ENCODE data around the gene EFEMP1. TPM values are rescaled to one million over a fixed set of nuclear protein-coding genes. Genes with fewer than 3 reads are reported as not detected.

The EFEMP1 gene
- total and polyA plus RNA-seq, 2 of the 13 experiments (the other 11 are each of a cell fraction or from before 2014, with no cell fraction given): not detected

GRCh38 chr2:55887901-55888624 is 35.5 kb downstream of the EFEMP1 start:
- no peaks in the 10 kb centered on the region for H4K20me1 ChIP-seq (ENCODE audit: insufficient read depth, low read length)
- ATAC-seq (no peak), FAIRE-seq (no peak), DNase-seq (ENCODE audit: low spot score) (no peak)
- H3K4me1 ChIP-seq (ENCODE audit: insufficient read depth, low read length): no peaks in the 10 kb centered on the region
- no peak overlapping the region for H3K4me3 ChIP-seq (replicated peaks in 1 of 3; ENCODE audit: insufficient read depth in 1 of 3, low read depth in 2 of 3, low read length in 3 of 3)
- 2% methylated on average over 7 of the region's 7 CpGs for WGBS (ENCODE audit: low lambda C conversion rate)
- H3K9me3 ChIP-seq (ENCODE audit: low read length): no peaks in the 10 kb centered on the region
- in situ Hi-C loops (cut with HindIII; ENCODE audit: extremely low pct_ligation_motif_present, low pct_unique_long_range_greater_than_20kb) (no loop called here), intact Hi-C loops (cut with micrococcal nuclease; ENCODE audit: unreplicated experiment) (no loop called here)
- BruUV-seq (replicated peaks): no TSS peak
- ChIA-PET POLR2A (no interaction called here), CTCF (ENCODE audit: low intra/inter-chr PET ratio, low total read pairs) (no interaction called here)
- H3K4me2 ChIP-seq (ENCODE audit: low read depth, low read length): no peak overlapping the region
- no peak overlapping the region for H3K27ac ChIP-seq (ENCODE audit: extremely low read length, insufficient read depth, low read length)
- no peaks in the 10 kb centered on the region for H3K79me2 ChIP-seq (ENCODE audit: insufficient read depth, low read length)
- no peaks in the 10 kb centered on the region; a peak in 1 of 5 replicates for H3K36me3 ChIP-seq (replicated peaks in 1 of 2; ENCODE audit: control insufficient read depth in 1 of 2, insufficient read depth in 2 of 2, low read length in 2 of 2)
- H3K9ac ChIP-seq (ENCODE audit: insufficient read depth, low read depth, low read length): no peak overlapping the region
- no peaks in the 10 kb centered on the region for H3K27me3 ChIP-seq (ENCODE audit: control insufficient read depth in 1 of 2, insufficient read depth in 2 of 2, low read length in 2 of 2)
- no peak overlapping the region for H2AFZ ChIP-seq (ENCODE audit: low read length)
- TF ChIP-seq ZNF530 (CRISPR knock-in tag; IDR thresholded peaks at IDR 0.05; ENCODE audit: low read depth) (no peak), CEBPB (IDR thresholded peaks at IDR 0.05; ENCODE audit: borderline replicate concordance, low read depth, low read length) (no peak), ERF (CRISPR knock-in tag; IDR thresholded peaks at IDR 0.05) (no peak), MATR3 (CRISPR knock-in tag; IDR thresholded peaks at IDR 0.05) (no peak), NFATC3 (CRISPR knock-in tag; IDR thresholded peaks at IDR 0.05) (no peak), ZNF225 (CRISPR knock-in tag; IDR thresholded peaks at IDR 0.05) (no peak), ZNF503 (CRISPR knock-in tag; IDR thresholded peaks at IDR 0.05) (no peak), MLXIP (CRISPR knock-in tag; IDR thresholded peaks at IDR 0.05; ENCODE audit: borderline replicate concordance) (no peak), ZSCAN22 (CRISPR knock-in tag; IDR thresholded peaks at IDR 0.05) (no peak), SRSF4 (IDR thresholded peaks at IDR 0.05; ENCODE audit: low read depth, low read length, poor library complexity, severe bottlenecking) (no peak), ZNF512B (CRISPR knock-in tag; IDR thresholded peaks at IDR 0.05; ENCODE audit: borderline replicate concordance) (no peak), PPARG (CRISPR knock-in tag; conservative IDR thresholded peaks at IDR 0.05) (no peak), ZNF33B (CRISPR knock-in tag; IDR thresholded peaks at IDR 0.05) (no peak), GZF1 (CRISPR knock-in tag; IDR thresholded peaks at IDR 0.05) (no peak), ZBTB8A (CRISPR knock-in tag; IDR thresholded peaks at IDR 0.05; ENCODE audit: borderline replicate concordance, low read depth) (no peak), ZNF275 (CRISPR knock-in tag; IDR thresholded peaks at IDR 0.05; ENCODE audit: borderline replicate concordance) (no peak)
